GM23338 (cell line): ENCODE data around the gene PDE4D. TPM values are rescaled to one million over a fixed set of nuclear protein-coding genes. Genes with fewer than 3 reads are reported as not detected.

Source experiments
- ATAC-seq: fragments of 200-7000 bp; cut with Tn5 transposase; 3 replicates; pipeline ENCODE4 v1.9.1; 2020
- DNase-seq: peaks from one replicate; pipeline ENCODE4 v3.0.0-alpha.2; 2015; ENCODE audit warnings: low spot score
- H2AFZ ChIP-seq: fragments of 200-600 bp; sonication (generic); 2 replicates; pipeline ENCODE4 v1.8.0; 2016; ENCODE audit warnings: antibody characterized with exemption, mild to moderate bottlenecking, moderate library complexity
- H3F3A ChIP-seq: fragments of 200-600 bp; sonication (generic); replicated peaks from 2 replicates; pipeline ENCODE4 v1.8.0; 2017; ENCODE audit warnings: antibody characterized with exemption, mixed run types, low read depth
- H3K27ac ChIP-seq: fragments of 200-600 bp; sonication (generic); 2 replicates; pipeline ENCODE4 v1.6.1; 2016; ENCODE audit warnings: low read depth
- H3K27me3 ChIP-seq: fragments of 200-600 bp; sonication (generic); 2 replicates; pipeline ENCODE4 v1.8.0; 2016; ENCODE audit warnings: mild to moderate bottlenecking, mixed run types, moderate library complexity; ENCODE audit not compliant: insufficient read depth
- H3K36me3 ChIP-seq: fragments of 200-600 bp; sonication (generic); 2 replicates; pipeline ENCODE4 v1.8.0; 2016; ENCODE audit warnings: mild to moderate bottlenecking; ENCODE audit not compliant: insufficient read depth
- H3K4me1 ChIP-seq: fragments of 200-600 bp; sonication (generic); 2 replicates; pipeline ENCODE4 v1.8.0; 2016; ENCODE audit warnings: mild to moderate bottlenecking, moderate library complexity; ENCODE audit not compliant: insufficient read depth
- H3K4me2 ChIP-seq: fragments of 200-600 bp; sonication (generic); 2 replicates; pipeline ENCODE4 v1.7.1; 2017; ENCODE audit warnings: mixed run types
- H3K4me3 ChIP-seq: fragments of 200-600 bp; sonication (generic); 2 replicates; pipeline ENCODE4 v1.6.1; 2016; ENCODE audit warnings: mixed run types
- H3K79me2 ChIP-seq: fragments of 200-600 bp; sonication (generic); replicated peaks from 2 replicates; pipeline ENCODE4 v1.8.0; 2017; ENCODE audit warnings: mild to moderate bottlenecking; ENCODE audit not compliant: insufficient read depth
- H3K9me2 ChIP-seq: fragments of 200-600 bp; sonication (generic); 2 replicates; pipeline ENCODE4 v1.8.0; 2017; ENCODE audit not compliant: insufficient read depth
- H4K20me1 ChIP-seq: fragments of 200-600 bp; sonication (generic); replicated peaks from 2 replicates; pipeline ENCODE4 v1.8.0; 2017; ENCODE audit warnings: mild to moderate bottlenecking; ENCODE audit not compliant: insufficient read depth
- H3K27ac Mint-ChIP-seq: 2 replicates; pipeline ENCODE4 v1.8.0; 2020; ENCODE audit warnings: inconsistent platforms, mild to moderate bottlenecking, moderate library complexity, mixed read lengths
- H3K27me3 Mint-ChIP-seq: 3 replicates; pipeline ENCODE4 v1.8.0; 2022; ENCODE audit warnings: low read depth, mild to moderate bottlenecking, moderate library complexity, mixed read lengths, inconsistent platforms; ENCODE audit not compliant: insufficient read depth, poor library complexity
- H3K36me3 Mint-ChIP-seq: 3 replicates; pipeline ENCODE4 v1.8.0; 2021; ENCODE audit warnings: low read depth, mild to moderate bottlenecking, inconsistent platforms, moderate library complexity, mixed read lengths
- H3K4me1 Mint-ChIP-seq: 3 replicates; pipeline ENCODE4 v1.8.0; 2020; ENCODE audit warnings: mild to moderate bottlenecking, inconsistent platforms, mixed read lengths
- H3K4me3 Mint-ChIP-seq: 3 replicates; pipeline ENCODE4 v1.8.0; 2021; ENCODE audit warnings: moderate library complexity, mild to moderate bottlenecking, inconsistent platforms, mixed read lengths
- H3K9me3 Mint-ChIP-seq: 3 replicates; pipeline ENCODE4 v1.8.0; 2020; ENCODE audit warnings: moderate library complexity, mild to moderate bottlenecking, inconsistent platforms, mixed read lengths
- CREB1 ChIP-seq: fragments of 250-450 bp; sonication (Bioruptor Pico); IDR thresholded peaks from 2 replicates; pipeline ENCODE4 v1.5.0; 2020; ENCODE audit warnings: low read depth, mild to moderate bottlenecking, moderate library complexity
- CTCF ChIP-seq, 2 experiments: fragments of 200-600 bp in 1 of 2; sonication (generic) in 1 of 2; conservative IDR thresholded peaks; 2 replicates each; pipeline versions ENCODE4 v1.5.1 to v1.6.1; 2016 to 2017; ENCODE audit warnings: antibody characterized with exemption in 2 of 2, low read depth in 2 of 2, mild to moderate bottlenecking in 2 of 2, moderate library complexity in 1 of 2
- EZH2 ChIP-seq: fragments of 200-600 bp; sonication (generic); IDR thresholded peaks from one replicate; pipeline ENCODE4 v1.8.0; 2017; ENCODE audit warnings: antibody characterized with exemption, mild to moderate bottlenecking, low read depth; ENCODE audit not compliant: unreplicated experiment
- EZH2phosphoT487 ChIP-seq: fragments of 200-600 bp; sonication (generic); IDR thresholded peaks from one replicate; pipeline ENCODE4 v1.8.1; 2018; ENCODE audit warnings: antibody characterized with exemption; ENCODE audit not compliant: unreplicated experiment
- JUNB ChIP-seq: IDR thresholded peaks from one replicate; pipeline ENCODE4 v1.6.1; 2016; ENCODE audit warnings: antibody characterized with exemption; ENCODE audit not compliant: unreplicated experiment
- NANOG ChIP-seq: IDR thresholded peaks from 2 replicates; pipeline ENCODE4 v1.6.1; 2016; ENCODE audit warnings: antibody characterized with exemption, borderline replicate concordance
- POLR2AphosphoS5 ChIP-seq: IDR thresholded peaks from 2 replicates; pipeline ENCODE4 v1.6.1; 2016; ENCODE audit warnings: antibody characterized with exemption, low read depth
- REST ChIP-seq: IDR thresholded peaks from one replicate; pipeline ENCODE4 v1.6.1; 2018; ENCODE audit warnings: antibody characterized with exemption; ENCODE audit not compliant: unreplicated experiment
- STAT1 ChIP-seq: IDR thresholded peaks from one replicate; pipeline ENCODE4 v1.6.1; 2016; ENCODE audit warnings: antibody characterized with exemption; ENCODE audit not compliant: unreplicated experiment
- ZNF114 ChIP-seq: fragments of 250-450 bp; sonication (Bioruptor Pico); IDR thresholded peaks from 2 replicates; pipeline ENCODE4 v1.5.0; 2020; ENCODE audit warnings: mild to moderate bottlenecking, moderate library complexity
- ZNF331 ChIP-seq: fragments of 250-450 bp; sonication (Bioruptor Pico); IDR thresholded peaks from 2 replicates; pipeline ENCODE4 v1.5.0; 2020; ENCODE audit warnings: low read depth, mild to moderate bottlenecking, moderate library complexity
- ZNF462 ChIP-seq: fragments of 250-450 bp; sonication (Bioruptor Pico); IDR thresholded peaks from 2 replicates; pipeline ENCODE4 v1.5.0; 2020; ENCODE audit warnings: mild to moderate bottlenecking, moderate library complexity
- polyA plus RNA-seq: library from polyadenylated mRNA; unstranded; fragments of >200 nt; fragmentation: Nextera tagmentation; extraction: Ambion mirVana; gene quantifications from 2 replicates; pipeline ENCODE4 v1.2.1, GENCODE V29; 2016
- total RNA-seq: library from RNA; depleted of rRNA; stranded (reverse); fragments of >200 nt; shearing (Covaris generic); gene quantifications from 2 replicates; pipeline ENCODE4 v1.2.3, GENCODE V29; 2014
- TF ChIP-seq, protein P1 (sequence below): IDR thresholded peaks from 2 replicates; pipeline ENCODE4 v1.6.1; 2016; ENCODE audit warnings: antibody characterized with exemption

The PDE4D gene
- total and polyA plus RNA-seq, 2 experiments from 2014 or later = 2.1 to 4.7 TPM

GRCh38 chr5:59321642-59322041 is 571.9 kb downstream of the PDE4D start:
- no peak overlapping the region for H2AFZ ChIP-seq
- H3K27ac Mint-ChIP-seq = no peak overlapping the region
- H3K9me2 ChIP-seq = no peaks in the 10 kb centered on the region
- H3K27me3 Mint-ChIP-seq = no peaks in the 10 kb centered on the region
- no peaks in the 10 kb centered on the region for H4K20me1 ChIP-seq
- no peaks in the 10 kb centered on the region for H3K9me3 Mint-ChIP-seq
- no peak overlapping the region for H3K4me2 ChIP-seq
- no peaks in the 10 kb centered on the region for H3K36me3 Mint-ChIP-seq
- H3K4me3 ChIP-seq = no peak overlapping the region
- no peak for TF ChIP-seq EZH2phosphoT487
- no peak for TF ChIP-seq POLR2AphosphoS5
- TF ChIP-seq, protein P1, sequence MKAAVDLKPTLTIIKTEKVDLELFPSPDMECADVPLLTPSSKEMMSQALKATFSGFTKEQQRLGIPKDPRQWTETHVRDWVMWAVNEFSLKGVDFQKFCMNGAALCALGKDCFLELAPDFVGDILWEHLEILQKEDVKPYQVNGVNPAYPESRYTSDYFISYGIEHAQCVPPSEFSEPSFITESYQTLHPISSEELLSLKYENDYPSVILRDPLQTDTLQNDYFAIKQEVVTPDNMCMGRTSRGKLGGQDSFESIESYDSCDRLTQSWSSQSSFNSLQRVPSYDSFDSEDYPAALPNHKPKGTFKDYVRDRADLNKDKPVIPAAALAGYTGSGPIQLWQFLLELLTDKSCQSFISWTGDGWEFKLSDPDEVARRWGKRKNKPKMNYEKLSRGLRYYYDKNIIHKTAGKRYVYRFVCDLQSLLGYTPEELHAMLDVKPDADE = no peak
- TF ChIP-seq CREB1 (CRISPR knock-in tag) = no peak
- no peak for TF ChIP-seq ZNF331 (CRISPR knock-in tag)
- TF ChIP-seq NANOG = no peak
- TF ChIP-seq CTCF (conservative IDR thresholded peaks at IDR 0.05; ENCODE audit: low read depth in 2 of 2) = no peak
- no peak for TF ChIP-seq EZH2
- no peak for TF ChIP-seq REST
- TF ChIP-seq ZNF114 = no peak
- TF ChIP-seq STAT1 = no peak
- TF ChIP-seq JUNB = no peak
- TF ChIP-seq ZNF462 (CRISPR knock-in tag) = no peak
- peaks cover 14% of the 10 kb centered on the region for H3K4me1 Mint-ChIP-seq
- ATAC-seq (no peak), DNase-seq (no peak)
- no peaks in the 10 kb centered on the region for H3K79me2 ChIP-seq
- H3K27me3 ChIP-seq = no peaks in the 10 kb centered on the region
- H3K36me3 ChIP-seq = no peaks in the 10 kb centered on the region
- H3K4me1 ChIP-seq = peaks cover 13% of the 10 kb centered on the region
- no peak overlapping the region for H3K27ac ChIP-seq
- H3F3A ChIP-seq = no peaks in the 10 kb centered on the region
- H3K4me3 Mint-ChIP-seq = no peak overlapping the region
